Measurements from ENCODE around the gene KCTD3. TPM values are rescaled to one million over a fixed set of nuclear protein-coding genes. Genes with fewer than 3 reads are reported as not detected.

Gene KCTD3
- polyA plus RNA-seq, 1 donor (not counting 4 experiments of a cell fraction or from before 2014, with no cell fraction given), result 43.4 TPM

DNA sequence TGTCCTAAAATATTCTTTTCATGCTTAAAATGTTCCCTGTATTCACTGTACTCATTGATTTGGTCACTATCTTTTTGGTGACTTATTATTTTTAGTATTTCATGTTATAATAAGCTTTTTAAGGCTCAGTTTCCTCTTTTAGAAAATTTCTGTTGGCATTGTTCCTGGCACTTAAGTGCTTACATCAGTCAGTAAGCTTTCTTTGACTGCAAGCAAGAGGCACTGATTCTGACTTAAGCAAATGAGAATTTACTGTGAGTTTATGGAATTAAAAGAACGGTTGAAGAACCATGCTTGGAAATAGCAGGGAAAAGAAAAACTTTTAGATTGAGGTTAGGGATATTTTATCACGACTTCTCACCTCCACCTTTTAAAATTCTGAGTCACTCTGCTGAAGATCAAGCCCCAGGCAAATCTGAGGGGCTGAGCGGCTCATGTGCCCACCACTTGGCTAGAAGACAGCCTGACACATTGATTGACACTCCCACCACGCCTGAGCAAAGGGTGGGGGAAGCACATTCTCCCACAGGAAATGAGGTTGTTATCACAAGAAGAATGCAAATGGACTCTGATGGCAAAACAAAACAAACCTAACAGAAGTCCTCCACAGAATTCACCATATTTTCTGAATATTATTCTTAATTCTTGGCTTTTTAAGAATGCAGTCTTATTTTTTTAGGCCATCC is 102.8 kb downstream of the KCTD3 start:
- no peak overlapping the region for H2AFZ ChIP-seq (ENCODE audit: control insufficient read depth, low read length)
- H3K4me2 ChIP-seq (ENCODE audit: control insufficient read depth, extremely low read depth, insufficient read depth, low read depth, low read length), result no peak overlapping the region
- DNase-seq (ENCODE audit: low read depth, low spot score) (no peak), FAIRE-seq (no peak)
- dilution Hi-C loops (cut with MboI; ENCODE audit: extremely low pct_ligation_motif_present, low sequenced_read_pairs), result no loop called here
- H3K9ac ChIP-seq (ENCODE audit: control insufficient read depth, extremely low read depth, insufficient read depth, low read length), result no peak overlapping the region
- H3K27me3 ChIP-seq (ENCODE audit: control insufficient read depth, extremely low read depth, insufficient read depth, low read length), result no peaks in the 10 kb centered on the region
- no peaks in the 10 kb centered on the region for H3K36me3 ChIP-seq (ENCODE audit: control insufficient read depth in 2 of 2, extremely low read depth in 1 of 2, insufficient read depth in 2 of 2, low read length in 2 of 2)
- no peaks in the 10 kb centered on the region for H3K79me2 ChIP-seq (ENCODE audit: control insufficient read depth, insufficient read depth, low read length)
- TF ChIP-seq, protein P1, sequence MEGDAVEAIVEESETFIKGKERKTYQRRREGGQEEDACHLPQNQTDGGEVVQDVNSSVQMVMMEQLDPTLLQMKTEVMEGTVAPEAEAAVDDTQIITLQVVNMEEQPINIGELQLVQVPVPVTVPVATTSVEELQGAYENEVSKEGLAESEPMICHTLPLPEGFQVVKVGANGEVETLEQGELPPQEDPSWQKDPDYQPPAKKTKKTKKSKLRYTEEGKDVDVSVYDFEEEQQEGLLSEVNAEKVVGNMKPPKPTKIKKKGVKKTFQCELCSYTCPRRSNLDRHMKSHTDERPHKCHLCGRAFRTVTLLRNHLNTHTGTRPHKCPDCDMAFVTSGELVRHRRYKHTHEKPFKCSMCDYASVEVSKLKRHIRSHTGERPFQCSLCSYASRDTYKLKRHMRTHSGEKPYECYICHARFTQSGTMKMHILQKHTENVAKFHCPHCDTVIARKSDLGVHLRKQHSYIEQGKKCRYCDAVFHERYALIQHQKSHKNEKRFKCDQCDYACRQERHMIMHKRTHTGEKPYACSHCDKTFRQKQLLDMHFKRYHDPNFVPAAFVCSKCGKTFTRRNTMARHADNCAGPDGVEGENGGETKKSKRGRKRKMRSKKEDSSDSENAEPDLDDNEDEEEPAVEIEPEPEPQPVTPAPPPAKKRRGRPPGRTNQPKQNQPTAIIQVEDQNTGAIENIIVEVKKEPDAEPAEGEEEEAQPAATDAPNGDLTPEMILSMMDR (optimal IDR thresholded peaks at IDR 0.05 in 1 of 3, IDR thresholded peaks at IDR 0.05 in 1 of 3, conservative IDR thresholded peaks at IDR 0.05 in 1 of 3; ENCODE audit: extremely low read depth in 1 of 3, insufficient read depth in 2 of 3, low read length in 3 of 3), result no peak
- no peaks in the 10 kb centered on the region for H3K9me1 ChIP-seq (ENCODE audit: control insufficient read depth, extremely low read depth, insufficient read depth, low read length)
- no peak overlapping the region for H3K4me3 ChIP-seq (ENCODE audit: control insufficient read depth in 2 of 3, extremely low read depth in 1 of 3, insufficient read depth in 2 of 3, low read depth in 1 of 3, low read length in 3 of 3)
- no peaks in the 10 kb centered on the region for H3K4me1 ChIP-seq (ENCODE audit: control insufficient read depth, extremely low read depth, insufficient read depth, low read length)
- no peak overlapping the region for H3K27ac ChIP-seq (ENCODE audit: control insufficient read depth, insufficient read depth, low read length)
- no peaks in the 10 kb centered on the region for H4K20me1 ChIP-seq (ENCODE audit: control insufficient read depth, extremely low read depth, insufficient read depth, low read length)
- H3K9me3 ChIP-seq (ENCODE audit: control insufficient read depth, low read depth, low read length), result no peaks in the 10 kb centered on the region

Small RNA genes within 50 kb of the gene (small RNA-seq; reads per million reads assigned to genes)
- 0 reads per million in 3 experiments for gene RF00108 (ENCODE audit: insufficient read length in 3 of 3, low read depth in 3 of 3, low replicate concordance in 1 of 3)
